ENCODE data around the gene ANKRD13A.

ANKRD13A gene

DNA sequence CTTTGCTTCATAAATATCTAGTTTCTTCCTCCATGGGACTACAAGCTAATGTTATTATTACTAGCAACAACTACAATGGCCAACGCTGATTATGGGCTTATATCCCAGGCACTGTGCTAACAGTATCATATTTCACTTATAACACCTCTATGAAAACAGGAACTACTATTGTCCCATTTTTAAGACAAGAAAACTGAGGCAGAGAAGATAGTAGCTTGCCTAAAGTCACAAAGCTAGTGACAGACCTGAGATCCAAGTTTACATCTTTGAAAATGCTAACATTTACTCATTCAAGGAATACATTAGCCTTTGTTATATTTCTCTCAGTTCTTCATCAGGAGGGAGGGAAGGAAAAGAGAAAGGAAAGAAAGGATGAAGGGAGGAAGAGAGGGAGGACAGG is 35.9 kb upstream of the ANKRD13A start:
- no peak for DNase-seq (ENCODE audit: extremely low spot score)
- POLR2A ChIA-PET, result no interaction called here
- CTCF ChIA-PET, result no interaction called here
- TF ChIP-seq L3MBTL2 (conservative IDR thresholded peaks at IDR 0.05) (no peak), ARNT (IDR thresholded peaks at IDR 0.05) (no peak), NFRKB (IDR thresholded peaks at IDR 0.05) (no peak), BHLHE40 (IDR thresholded peaks at IDR 0.05; ENCODE audit: borderline replicate concordance) (no peak), SUZ12 (IDR thresholded peaks at IDR 0.05) (no peak), FOXK2 (IDR thresholded peaks at IDR 0.05) (no peak), ELF4 (IDR thresholded peaks at IDR 0.05) (no peak), LEF1 (IDR thresholded peaks at IDR 0.05; ENCODE audit: borderline replicate concordance) (no peak), FOXM1 (IDR thresholded peaks at IDR 0.05; ENCODE audit: borderline replicate concordance) (no peak), SP1 (IDR thresholded peaks at IDR 0.05) (no peak)
- TF ChIP-seq, protein P1, sequence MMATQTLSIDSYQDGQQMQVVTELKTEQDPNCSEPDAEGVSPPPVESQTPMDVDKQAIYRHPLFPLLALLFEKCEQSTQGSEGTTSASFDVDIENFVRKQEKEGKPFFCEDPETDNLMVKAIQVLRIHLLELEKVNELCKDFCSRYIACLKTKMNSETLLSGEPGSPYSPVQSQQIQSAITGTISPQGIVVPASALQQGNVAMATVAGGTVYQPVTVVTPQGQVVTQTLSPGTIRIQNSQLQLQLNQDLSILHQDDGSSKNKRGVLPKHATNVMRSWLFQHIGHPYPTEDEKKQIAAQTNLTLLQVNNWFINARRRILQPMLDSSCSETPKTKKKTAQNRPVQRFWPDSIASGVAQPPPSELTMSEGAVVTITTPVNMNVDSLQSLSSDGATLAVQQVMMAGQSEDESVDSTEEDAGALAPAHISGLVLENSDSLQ (IDR thresholded peaks at IDR 0.05), result no peak

DNA sequence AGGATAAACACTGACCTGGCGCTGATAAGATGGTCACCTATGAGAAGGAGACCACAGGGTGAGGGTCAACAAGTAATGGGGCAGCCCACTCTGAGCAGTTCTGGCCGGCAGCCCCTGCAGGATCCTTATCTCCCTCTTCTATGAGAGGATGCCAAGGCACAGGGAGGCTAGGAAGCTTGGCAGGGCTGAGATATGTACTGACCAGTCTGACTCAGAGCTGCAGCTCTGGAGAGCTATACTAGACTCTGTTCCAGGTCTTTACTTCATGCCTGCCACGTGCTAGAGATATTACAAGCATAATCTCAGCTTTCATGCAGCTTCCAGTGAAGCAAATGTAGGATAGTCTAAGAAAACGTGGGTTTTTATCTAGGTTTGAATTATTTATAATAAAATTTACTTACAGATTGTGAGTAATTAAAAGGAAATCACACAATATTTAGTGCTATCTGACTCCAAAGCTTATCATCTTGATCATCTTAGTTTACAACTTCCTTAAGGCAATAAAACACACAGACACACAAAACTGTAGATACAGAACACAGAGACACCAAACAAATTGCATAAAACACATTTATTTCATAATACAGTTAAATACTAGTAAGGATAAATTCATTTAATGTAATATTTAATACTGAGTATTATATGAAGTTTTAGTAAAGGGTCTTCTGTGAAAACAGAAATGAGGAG is 35.3 kb upstream of the ANKRD13A start:
- TF ChIP-seq SUZ12 (IDR thresholded peaks at IDR 0.05), result no peak
- TF ChIP-seq BHLHE40 (IDR thresholded peaks at IDR 0.05; ENCODE audit: borderline replicate concordance), result no peak
- TF ChIP-seq HDGF (IDR thresholded peaks at IDR 0.05; ENCODE audit: borderline replicate concordance), result no peak
- no peak for TF ChIP-seq ZNF384 (IDR thresholded peaks at IDR 0.05)
- TF ChIP-seq ARNT (IDR thresholded peaks at IDR 0.05), result no peak
- TF ChIP-seq FOXM1 (IDR thresholded peaks at IDR 0.05; ENCODE audit: borderline replicate concordance), result no peak
- no peak for TF ChIP-seq LEF1 (IDR thresholded peaks at IDR 0.05; ENCODE audit: borderline replicate concordance)
- no peak for TF ChIP-seq L3MBTL2 (conservative IDR thresholded peaks at IDR 0.05)
- TF ChIP-seq, protein P1 (IDR thresholded peaks at IDR 0.05), result no peak
- DNase-seq (ENCODE audit: extremely low spot score), result no peak
- CTCF ChIA-PET, result interaction anchor here (0.6 kb wide), 1 partner anchor 30 kb away, joined by 5 read pairs; no protein-coding TSS in a partner anchor
- POLR2A ChIA-PET, result no interaction called here

DNA sequence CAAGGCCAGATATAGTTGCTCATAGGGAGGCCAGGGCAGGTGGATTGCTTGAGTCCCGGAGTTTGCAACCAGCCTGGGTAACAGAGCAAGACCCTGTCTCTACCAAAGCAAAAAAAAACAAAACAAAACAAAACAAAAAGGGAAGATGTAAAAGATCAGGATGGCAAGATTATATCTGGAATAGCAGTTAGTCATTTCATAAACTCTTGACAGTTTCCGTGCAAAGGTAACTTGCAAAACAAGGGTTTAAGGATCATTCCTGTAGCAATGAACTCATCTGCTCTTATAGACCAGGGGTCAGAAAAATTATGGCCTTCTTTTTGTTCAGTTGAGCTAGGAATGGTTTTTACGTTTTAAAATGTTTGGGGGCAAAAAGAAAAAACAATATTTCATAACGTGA is 32.7 kb upstream of the ANKRD13A start:
- POLR2A ChIA-PET, result no interaction called here

DNA sequence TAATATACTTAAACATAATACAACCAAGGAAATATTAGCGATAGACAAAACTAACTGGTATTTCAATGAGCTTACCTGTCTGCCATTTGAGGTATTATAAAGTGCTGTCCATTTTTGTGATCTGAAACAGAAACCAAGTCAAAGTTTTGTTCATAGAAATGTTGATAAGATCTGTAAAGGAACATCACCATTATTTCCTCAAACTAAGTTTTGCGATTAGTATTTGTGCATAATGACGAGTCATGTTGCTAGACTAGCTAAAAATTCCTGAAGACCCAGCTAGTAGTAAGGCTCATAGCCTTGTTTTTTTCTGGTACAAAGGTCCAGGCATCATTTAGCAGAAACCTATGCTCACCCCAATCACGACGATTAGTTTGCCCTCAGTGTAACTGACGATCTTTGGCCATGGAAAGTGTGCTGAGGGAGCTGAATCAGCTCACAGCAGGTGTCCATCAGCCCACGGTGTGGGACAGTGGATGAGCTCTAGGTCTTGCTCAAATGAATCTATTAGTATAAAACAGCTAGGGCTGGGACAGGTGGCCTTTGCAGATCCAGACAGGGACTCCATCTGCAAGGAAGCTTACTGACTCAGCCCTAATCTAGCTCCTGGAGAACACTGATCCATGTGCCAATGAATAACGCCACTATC is 31.7 kb upstream of the ANKRD13A start:
- no peak for DNase-seq (ENCODE audit: extremely low spot score)
- ChIA-PET POLR2A (no interaction called here), CTCF (interaction anchor here (0.6 kb wide), 1 partner anchor 114 kb away, joined by 3 read pairs; no protein-coding TSS in a partner anchor)
- TF ChIP-seq FOXA1 (IDR thresholded peaks at IDR 0.05), result no peak
- TF ChIP-seq LEF1 (IDR thresholded peaks at IDR 0.05; ENCODE audit: borderline replicate concordance), result no peak
- no peak for TF ChIP-seq FOXM1 (IDR thresholded peaks at IDR 0.05; ENCODE audit: borderline replicate concordance)
- TF ChIP-seq TARDBP (IDR thresholded peaks at IDR 0.05), result no peak
- TF ChIP-seq, protein P1 (IDR thresholded peaks at IDR 0.05), result no peak
- no peak for TF ChIP-seq BHLHE40 (IDR thresholded peaks at IDR 0.05; ENCODE audit: borderline replicate concordance)
- TF ChIP-seq FOXK2 (IDR thresholded peaks at IDR 0.05), result no peak
- no peak for TF ChIP-seq ELF4 (IDR thresholded peaks at IDR 0.05)
- no peak for TF ChIP-seq CTBP1 (IDR thresholded peaks at IDR 0.05; ENCODE audit: borderline replicate concordance)

More for the DNA sequence above, 32.7 kb upstream of the ANKRD13A start:
- CTCF ChIA-PET, result no interaction called here
- TF ChIP-seq SP1 (IDR thresholded peaks at IDR 0.05), result no peak
- no peak for TF ChIP-seq CTBP1 (IDR thresholded peaks at IDR 0.05; ENCODE audit: borderline replicate concordance)
- no peak for DNase-seq (ENCODE audit: extremely low spot score)

DNA sequence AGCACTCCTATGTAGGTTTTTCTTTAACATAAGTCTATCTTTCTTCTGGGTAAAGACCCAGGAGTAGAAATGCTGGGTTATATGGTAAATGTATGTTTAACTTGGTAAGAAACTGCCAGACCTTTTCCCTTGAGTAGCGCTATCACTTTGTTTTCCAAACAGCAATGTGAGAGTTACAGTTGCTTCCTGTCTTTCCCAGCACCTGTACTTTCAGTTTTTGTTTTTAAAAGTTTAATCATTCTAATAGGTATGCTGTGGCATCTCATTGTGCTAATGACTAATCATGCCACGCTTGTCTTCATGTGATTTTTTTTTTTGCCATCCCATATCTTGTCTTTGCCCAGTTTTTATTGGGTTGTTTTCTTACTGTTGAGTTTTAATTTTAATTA is 31.2 kb upstream of the ANKRD13A start:
- no peak for DNase-seq (ENCODE audit: extremely low spot score)
- TF ChIP-seq L3MBTL2 (conservative IDR thresholded peaks at IDR 0.05) (no peak), CTBP1 (IDR thresholded peaks at IDR 0.05; ENCODE audit: borderline replicate concordance) (no peak), HDGF (IDR thresholded peaks at IDR 0.05; ENCODE audit: borderline replicate concordance) (no peak)
- CTCF ChIA-PET, result interaction anchor here (0.6 kb wide), 1 partner anchor 115 kb away, joined by 3 read pairs; no protein-coding TSS in a partner anchor
- POLR2A ChIA-PET, result no interaction called here

DNA sequence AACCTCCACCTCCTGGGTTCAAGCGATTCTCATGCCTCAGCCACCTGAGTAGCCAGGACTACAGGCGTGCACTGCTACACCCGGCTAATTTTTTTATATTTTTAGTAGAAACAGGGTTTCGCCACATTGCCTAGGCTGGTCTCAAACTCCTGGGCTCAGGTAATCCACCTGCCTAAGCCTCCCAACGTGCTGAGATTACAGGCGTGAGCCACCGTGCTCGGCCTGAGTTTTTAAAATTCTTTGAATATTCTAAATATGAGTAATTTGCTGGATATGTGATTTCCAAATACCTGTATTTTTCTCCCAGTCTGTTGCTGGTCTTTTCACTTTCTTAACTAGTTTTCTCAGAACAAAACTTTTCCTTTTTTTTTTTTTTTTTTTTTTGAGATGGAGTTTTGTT is 30.4 kb upstream of the ANKRD13A start:
- POLR2A ChIA-PET, result no interaction called here
- no peak for DNase-seq (ENCODE audit: extremely low spot score)
- TF ChIP-seq FOXM1 (IDR thresholded peaks at IDR 0.05; ENCODE audit: borderline replicate concordance) (no peak), FOXK2 (IDR thresholded peaks at IDR 0.05) (no peak), LEF1 (IDR thresholded peaks at IDR 0.05; ENCODE audit: borderline replicate concordance) (no peak), L3MBTL2 (conservative IDR thresholded peaks at IDR 0.05) (no peak), NFRKB (IDR thresholded peaks at IDR 0.05) (no peak), ZNF384 (IDR thresholded peaks at IDR 0.05) (no peak), SP1 (IDR thresholded peaks at IDR 0.05) (no peak), ELF4 (IDR thresholded peaks at IDR 0.05) (no peak), TARDBP (IDR thresholded peaks at IDR 0.05) (no peak), ARNT (IDR thresholded peaks at IDR 0.05) (no peak), CTBP1 (IDR thresholded peaks at IDR 0.05; ENCODE audit: borderline replicate concordance) (no peak)
- CTCF ChIA-PET, result no interaction called here

All from HEK293T (cell line).